NCI-H345 treated with DMSO at 0.1 percent for 48 hours (cell line): ENCODE data around the gene TMEM273.

Source experiments
- DNase-seq: peaks from one replicate; lab custom pipeline; 2025; ENCODE audit not compliant: unreplicated experiment; lab: John Stamatoyannopoulos, UW

The TMEM273 gene

DNA sequence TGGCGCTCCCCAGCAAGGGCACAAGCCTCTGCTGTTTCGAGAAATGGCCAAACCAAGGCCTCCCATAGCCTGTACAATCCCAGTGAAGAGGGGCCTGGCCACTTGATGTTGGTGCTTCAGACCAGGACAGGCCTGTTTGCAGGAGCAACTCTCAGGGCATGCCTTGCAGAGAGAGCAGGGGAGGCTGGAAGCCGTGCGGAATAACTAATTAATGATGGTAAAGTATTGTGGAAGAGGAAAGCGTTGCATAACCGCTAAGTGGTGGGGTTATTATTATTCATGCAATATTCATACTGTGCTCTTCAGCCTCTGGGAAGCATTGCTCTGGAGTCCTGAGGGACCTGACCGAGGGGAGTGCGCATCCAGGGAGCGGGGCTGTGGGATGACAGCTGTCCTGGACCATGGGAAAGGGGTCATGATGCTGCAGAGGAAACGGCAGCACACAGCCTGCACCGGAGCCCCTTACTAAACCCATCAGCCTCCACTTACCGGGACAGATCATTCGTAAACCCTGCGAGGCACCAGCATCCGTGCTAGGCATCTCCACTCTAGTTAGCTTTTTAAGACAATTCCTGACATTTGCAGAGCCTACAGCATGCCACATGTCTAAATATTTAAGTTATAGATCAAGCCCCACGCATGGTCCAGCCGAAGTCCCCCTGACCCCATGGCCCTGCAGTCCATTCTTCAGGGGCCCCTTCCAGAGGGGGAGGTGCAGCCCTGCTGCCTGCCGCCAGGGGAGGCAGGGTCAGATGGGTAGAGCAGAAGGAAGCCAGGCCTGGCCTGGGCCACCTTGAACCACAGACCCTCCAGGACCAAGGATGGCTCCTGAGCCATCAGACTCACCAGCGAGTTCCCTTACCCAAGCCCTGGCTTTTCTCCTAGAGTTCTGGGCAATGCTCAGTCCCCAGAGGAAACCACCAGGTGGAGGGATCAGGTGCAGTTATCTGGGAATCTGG, 11.6 kb downstream of the TMEM273 start:
- DNase-seq: no peak

DNA sequence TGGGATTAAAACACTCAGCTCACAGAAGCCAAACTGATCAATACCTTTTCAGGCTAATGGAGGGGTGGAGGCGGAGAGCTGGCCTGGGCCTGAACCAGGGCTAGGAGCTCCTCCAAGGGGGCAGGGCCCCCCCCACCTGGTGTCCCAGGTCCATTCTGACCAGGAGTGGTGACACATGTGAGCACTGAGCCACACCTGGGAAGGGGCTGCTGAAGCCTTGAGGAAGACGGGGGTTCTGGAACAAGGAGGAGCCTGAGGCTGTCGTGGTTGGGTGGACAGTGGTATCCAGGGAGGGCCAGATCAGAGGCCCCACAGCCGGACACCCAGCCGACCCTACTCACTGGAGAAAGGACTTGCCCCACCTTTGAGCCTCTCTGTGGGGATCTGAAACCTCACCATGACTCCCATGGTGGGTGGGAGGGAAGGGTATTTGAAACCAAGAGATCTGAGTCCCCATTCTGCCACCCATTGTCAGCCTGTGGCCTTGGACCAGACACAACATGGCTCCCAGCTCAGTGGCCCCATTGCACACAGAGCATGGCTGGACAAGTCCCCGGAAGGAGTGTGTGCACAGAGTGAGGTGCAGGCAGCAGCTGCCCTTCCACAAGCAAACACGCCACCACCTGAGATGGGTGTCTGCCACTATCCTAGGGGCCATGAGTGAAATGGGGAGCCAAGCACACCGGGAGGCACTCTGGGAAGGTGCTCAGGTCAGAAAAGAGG, 12.4 kb downstream of the TMEM273 start:
- DNase-seq: no peak

DNA sequence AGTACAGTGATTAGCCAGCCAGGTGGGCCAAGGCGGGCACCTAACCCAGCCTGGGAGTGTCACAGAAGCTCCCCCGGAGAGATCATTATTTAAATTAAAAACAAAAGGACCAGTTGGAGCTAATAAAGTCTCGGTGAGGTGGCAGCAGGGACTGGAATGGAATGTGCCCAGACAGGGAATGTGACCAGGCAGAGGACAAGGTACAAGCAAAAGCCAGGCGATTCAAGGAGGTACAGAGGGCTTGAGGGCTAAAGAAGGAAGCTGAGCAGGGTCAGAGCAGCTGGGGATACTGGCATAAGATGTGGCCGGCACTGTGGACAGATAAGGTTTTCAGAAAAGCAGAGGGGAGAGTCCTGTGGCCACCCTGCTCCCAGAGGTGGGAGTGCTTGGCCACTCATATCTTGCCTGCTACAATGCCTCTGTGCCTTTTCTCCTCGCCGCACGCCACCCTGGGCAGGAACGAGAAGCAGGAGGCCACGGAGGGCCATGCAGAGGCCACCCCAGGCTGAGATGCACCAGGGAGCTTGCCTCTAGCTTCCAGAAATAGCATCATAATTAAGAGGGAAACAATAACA, 13.2 kb downstream of the TMEM273 start:
- no peak for DNase-seq

DNA sequence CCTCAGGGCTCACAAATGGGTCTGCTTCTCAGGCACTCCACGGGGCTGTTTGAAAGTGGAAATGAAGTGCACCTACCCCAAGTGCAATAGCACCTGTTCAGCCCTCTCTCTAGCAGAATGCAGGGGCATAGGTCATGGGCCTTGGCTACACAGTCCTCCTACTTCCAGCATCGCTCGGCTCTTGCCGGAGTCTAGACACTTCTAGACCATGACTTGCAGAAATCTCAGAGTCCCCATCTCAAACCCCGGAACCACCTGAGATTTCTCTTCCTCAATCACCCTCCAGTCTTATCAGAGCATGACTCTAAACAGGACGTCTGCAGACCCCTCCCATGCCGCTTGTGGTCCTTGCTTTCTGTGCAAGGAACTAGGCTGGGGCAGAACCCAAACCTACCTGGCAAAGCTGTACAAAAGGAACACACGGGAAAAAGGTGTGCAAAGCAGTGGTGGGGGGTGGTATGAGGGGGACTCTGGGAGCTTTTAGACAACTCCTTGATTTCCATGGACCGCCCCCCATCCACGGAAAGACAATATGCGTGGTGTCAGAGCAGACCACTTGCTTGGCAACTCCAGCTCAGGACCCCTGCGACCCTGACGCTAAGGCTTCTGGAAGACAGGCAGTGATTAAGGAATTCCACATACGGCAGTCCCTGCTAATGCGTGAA, 13.8 kb downstream of the TMEM273 start:
- no peak for DNase-seq

DNA sequence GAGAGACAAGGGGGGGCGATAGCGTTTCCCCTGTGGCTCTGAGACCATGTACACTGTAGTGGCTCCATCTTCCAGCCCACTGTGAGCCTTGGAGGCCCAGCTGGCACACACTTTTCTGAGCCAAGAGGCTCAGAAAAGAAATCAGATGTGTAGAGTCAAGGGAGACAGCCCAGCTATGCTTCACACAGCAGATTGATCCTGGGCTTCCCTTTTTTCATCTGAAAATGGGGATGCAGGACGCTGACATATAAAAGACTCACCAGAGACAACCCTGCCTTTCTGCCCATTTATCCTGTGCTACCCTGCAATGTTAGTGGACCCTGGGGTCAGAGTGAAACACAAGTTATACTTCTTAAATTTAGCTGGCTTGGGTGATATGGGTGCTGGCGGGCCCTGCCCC, 14.3 kb downstream of the TMEM273 start:
- no peak for DNase-seq

DNA sequence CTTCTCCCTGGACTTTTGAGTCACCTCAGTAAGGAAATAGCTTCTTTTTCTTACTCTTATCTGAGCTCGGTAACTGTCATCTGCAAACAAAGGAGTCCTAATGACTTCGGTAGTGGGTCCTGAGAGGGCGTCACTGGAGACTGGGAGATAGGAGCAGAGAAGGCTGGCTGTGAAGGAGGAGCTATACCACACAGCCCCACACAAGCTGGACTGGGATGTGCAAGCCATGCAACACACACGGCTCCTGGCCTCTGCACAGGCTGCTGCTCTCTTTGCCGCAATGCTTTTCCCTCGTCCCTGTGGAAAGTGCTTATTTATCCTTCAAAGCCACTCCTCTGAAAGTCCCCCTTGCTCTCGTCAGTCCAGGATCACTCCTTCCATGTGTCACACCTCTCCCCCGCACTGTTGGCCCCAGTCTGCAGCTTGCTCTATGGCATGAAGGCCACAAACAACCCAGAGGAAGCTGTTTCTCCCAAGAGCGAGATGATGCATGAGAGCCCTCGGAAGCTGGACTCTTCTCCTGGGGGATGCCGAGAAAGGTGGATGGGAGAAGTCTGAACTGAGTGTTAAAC, 14.9 kb downstream of the TMEM273 start:
- no peak for DNase-seq

DNA sequence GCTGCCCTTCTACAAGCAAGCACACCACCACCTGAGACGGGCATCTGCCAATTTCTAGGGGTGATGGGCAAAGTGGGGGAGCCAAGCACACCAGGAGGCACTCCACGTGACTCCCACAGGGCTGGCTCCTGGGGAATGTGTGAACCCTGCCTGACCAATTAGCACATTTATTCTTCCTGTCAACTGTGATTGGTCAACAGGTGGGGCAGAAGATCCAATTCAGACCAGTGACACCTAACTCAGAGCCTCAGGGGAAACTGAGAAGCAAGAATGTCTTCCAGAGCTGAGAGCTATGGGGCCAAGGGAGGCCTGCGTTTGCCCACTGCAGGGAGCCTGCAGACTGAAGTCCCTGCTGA, 15.4 kb downstream of the TMEM273 start:
- no peak for DNase-seq

DNA sequence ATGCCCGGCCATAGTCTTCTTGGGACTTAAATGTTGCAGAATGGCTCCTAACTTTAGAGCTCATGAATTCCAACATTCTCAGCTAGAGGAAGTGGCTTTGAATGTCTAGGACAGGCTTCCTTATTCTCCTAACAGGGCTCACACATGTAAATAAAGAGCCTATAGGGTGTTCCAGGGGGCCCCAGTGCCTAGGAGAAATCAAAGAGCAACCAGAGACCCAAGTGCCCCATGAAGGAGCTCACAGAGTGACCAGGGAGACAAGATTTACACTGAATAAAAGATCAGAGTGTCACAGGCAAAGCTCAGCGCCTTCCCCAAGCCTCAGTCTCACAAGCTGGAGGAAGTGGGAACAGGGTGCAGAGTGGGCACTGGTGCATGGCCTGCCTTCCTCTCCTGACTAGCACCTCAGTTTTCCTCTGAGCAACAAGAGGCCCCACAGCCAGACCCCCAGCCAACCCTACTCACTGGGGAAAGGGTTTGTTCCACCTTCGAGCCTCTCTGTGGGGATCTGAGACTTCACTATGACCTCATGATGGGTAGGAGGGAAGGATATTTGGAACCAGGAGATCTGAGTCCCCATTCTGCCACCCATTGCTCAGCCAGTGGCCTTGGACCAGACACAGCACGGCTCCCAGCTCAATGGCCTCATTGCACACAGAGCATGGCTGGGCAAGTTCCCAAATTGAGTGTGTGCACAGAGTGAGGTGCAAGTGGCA, 16.0 kb downstream of the TMEM273 start:
- DNase-seq: no peak

DNA sequence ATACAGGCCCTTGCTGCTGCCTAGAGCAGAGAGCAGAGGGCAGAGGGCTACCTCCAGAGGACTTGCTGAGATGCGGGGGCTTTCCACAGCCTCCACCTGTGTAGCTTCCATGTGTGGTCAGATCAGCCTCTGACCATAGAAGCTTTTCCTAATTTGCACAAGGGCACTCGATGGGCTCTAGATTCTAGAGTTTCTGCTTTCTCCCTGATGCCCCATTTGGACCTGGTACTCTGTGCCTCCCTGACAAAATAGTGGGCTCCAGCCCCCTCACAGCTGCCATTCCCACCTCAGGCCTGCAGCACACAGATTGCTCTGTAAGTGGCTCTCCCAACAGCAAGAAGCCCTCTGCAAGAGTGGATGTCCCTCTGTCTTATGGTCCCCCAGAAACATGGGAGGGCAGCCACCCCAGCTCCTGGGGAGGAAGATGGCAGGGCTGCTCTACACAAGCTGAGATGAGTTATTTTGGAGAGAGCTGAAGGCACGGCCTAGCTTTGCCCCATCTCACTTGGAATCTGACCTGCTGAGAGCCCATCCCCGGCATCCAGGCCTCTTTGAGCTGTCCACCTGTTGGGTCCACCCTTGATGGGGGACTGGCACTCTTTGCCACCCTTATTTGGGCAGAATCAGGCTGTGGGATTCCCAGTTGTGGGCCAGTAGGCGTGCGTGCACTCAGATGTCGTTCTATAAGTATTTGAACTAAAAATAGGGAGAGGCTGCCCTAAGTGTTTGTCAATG, 16.7 kb downstream of the TMEM273 start:
- no peak for DNase-seq

DNA sequence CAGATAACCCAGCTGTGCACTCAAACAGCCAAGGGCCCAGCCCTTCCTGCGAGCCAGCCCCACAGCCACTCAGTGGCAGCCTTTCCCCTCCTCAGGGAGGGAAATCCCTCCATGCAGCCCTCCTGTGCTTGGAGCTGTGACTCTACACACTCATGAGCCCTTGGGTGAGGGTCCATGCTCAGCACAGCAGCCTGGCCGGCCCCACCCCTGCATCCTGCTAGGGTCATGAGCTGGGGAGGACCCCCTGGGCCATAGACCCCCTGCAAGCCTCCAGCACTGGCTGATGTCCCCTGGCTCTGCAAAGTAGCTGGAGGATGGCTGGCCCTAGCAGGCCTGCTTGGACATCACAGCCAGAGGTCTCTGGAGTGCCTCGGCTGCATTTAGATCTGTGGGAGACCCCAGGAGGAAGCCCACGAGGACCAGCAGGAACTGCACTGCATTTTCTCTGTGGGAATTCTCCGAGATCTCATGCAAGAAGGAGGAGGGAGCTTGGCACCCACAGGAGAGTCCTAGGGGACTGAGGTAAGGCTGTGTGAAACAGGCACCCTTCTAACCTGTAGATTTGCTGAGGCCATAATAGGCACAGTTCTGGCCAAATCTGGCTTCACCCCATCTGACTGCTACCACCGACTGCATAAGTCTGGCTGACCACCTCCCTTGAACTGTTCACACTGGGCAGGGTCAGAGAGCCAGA, 17.4 kb downstream of the TMEM273 start:
- no peak for DNase-seq

DNA sequence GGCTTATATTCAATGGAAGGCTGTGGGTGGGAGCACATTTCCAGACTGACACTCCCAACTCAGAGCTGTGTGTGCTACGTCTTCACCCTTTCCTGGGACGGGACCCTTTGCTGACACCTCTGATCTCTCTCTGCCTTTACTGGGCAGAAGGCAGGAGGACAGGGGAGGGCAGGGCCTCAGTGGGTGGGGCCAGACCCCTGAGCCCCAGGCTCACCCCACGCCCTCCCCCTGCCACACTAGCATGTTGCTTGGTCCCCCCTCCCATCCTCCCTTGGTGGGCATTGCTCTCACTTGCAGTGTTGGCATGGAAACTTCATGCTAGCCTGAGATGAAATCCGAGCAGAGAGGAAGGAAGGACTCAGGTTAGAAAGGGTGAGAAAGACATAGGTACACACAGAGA, 18.4 kb downstream of the TMEM273 start:
- DNase-seq: no peak

DNA sequence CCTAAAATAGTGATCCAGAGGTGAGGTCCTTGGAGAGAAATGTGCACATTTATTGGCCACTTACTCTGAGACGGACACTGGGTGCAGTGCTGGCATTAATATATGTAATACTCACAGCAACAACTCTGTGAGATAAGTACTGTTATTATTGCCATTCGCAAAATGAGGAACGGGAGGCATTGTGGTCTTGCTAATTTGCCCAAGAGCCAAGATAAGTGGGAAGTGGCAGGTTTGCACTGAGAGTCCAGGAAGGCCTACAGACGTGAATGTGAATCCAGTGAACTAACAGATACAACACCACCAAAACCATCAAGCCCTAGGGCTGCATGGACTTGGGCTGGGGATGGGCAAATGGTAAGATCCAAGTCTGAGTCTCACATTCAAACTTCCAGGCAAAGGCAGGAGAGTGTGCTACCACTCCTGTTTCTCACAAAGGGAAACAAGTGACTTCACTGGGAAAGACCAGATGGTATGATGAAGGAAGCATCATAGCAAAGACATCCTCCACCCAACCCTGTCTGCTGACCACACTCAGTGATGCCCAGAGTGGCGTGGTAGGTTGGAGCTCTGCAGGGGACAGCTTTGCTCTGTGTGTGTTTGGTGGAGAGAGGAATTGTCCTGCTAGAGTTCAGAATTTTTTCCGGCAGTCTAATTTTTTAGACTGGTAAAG, 19.2 kb downstream of the TMEM273 start:
- DNase-seq: no peak

DNA sequence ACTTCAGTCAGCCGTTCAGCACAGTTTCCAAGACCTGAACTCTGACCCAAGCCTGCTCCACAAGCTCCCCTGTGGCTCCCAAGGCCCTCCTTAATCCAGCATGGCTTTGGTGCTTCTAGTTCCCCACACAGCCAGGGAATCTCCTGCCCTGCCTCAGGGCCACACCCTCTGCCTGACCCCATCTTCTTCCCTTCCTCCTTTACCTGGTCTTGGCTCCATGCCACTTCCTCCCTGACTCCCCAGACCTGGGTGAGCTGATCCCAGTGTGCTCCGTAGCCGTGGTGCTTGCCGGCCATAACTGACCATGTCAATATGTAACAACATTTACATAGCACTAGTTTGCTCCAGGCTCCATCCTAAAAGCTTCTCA, 20.0 kb downstream of the TMEM273 start:
- no peak for DNase-seq

DNA sequence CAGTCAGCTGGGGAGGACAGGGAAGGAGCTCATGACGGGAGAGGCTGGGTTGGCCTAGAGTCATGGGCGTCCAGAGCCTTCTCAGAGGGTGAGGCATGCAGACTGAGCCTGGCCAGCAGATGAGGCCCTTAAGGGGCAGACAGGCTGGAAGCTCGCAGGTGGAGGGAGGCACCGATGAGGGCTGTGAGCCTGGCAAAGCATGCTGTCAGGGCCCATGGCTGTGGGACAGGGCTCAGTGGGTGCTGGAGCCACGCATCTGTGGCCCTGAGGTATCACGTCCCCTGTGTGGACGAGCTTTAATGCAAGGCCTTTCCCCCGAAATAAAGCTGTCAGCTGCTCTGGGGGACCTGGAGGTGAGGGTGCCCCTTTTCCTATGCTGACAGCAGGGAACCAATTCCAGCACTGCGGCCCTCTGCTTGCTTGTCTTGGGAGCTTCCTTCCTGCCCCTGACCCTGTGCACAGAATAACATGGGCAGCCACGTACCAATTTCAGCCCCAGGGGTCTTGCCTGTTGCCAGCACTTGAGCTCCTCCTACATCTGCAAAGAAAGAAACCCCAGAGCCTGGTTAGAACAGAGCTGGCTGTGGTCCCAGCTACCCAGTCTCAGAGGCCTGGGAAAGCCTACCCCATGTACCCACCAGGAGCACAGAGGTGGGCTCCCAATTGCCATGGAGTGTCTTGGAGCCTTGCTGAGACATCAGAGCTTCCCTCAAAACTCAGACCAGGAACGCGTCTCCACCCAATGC, 20.6 kb downstream of the TMEM273 start:
- DNase-seq: no peak

DNA sequence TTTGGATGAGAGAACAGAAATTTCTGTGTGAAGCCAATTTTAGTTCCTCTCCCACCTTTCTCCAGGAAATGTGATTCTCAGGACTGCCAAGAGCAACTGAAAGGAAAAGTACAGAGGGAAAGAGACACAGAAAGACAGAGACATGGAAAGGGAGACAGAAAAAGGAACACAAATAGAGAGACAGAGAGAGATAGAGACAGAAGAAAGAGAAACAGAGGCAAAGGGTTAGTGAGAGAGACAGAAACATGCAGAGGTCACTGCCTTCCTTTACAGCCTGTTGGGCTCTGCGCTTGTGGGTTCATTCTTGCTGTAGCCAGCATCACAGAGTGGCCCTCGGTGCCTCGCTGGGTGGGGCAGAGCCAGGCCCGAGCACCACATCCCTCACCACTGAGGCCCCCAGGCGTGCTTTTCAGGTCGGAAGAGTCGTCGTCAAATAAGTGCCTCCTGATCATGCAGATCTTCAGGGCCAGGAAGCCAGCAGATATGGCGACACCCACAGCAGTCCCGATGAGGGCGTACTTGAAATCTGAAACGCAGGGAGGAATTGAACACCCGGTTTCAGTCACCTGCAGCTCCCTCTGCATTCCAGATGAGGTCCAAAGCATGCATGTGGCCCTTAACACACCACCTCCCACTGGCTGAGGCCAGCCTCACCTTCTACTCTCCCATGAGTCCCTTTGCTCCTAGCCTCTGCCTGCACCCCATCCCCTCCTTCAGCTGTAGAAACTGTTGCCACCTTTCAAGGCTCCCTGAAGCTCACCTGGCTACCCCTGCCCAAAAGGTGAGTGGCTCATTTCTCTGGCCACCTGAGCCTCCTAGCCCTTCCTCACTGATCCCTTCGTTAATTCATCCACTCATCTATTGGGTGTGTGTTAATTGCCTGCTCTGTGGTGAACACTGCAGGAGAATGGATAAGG, 21.4 kb downstream of the TMEM273 start:
- no peak for DNase-seq

DNA sequence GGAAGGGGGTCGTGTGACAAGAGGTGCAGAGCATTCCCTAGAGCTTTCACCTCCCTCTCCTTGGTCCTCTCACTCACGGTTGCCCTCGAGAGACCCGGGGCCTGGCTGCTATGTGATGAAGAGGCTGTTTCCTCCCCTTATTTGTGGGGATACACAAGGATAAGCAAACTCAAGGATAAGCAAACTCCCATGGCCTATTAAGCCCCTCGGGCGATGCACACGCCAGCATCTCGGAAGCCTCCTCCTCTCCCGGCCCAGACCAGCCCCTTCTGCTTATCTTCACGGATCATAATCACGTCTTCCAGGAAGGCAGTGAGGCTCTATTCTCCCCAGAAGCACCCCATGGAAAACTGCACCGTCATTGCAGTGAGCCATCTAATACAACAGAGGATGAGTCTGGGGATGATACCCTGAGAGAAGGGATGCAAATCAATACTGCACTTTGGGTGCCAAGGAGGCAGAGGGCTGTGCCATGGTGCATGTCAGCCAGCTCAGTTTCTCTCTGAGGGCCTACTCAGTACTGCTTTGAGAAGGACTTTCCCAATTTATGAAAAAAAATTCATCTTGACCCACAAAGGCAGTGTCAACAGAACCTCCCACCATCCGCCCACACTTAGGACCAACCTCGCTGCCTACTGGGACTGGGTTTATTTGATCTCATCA, 22.2 kb downstream of the TMEM273 start:
- DNase-seq: no peak
